NCI-H1436 (cell line): ENCODE measurements around the gene AOPEP.

ENCODE experiments used
- DNase-seq: peaks from one replicate; lab custom pipeline; 2025; lab: John Stamatoyannopoulos, UW

The AOPEP gene

DNA sequence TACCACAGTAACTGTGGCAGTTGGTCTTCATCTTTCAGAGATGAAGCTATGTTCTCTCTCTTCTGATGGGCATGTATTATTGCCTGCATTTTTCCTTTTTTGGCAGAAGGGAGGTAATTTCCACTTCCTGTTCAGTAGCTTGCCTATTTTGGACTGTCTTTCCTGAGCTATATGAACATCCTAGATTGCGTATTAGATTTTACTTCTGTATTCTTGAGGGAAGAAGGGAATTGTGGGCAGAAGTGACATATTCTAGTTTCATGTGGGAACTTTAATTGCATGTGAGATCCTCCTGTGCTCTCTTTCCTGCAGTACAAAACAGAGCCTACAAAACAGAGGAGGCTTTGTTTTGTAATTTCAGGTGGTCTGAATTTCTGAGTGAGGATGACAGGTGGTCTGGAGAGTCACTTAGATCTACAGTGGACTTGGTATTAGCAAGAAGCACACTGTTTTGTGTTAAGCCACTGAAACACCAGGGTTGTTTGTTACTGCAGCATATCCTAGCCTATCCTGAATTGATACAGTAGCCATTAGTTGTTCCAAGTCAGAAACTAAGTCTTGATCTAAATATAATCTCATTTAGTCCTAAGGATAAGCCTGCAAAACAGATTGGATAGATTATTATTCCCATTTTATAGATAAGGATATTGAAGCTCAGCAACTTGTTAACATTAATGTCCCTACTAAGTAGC lies 68.1 kb downstream of the AOPEP start:
- DNase-seq = no peak

DNA sequence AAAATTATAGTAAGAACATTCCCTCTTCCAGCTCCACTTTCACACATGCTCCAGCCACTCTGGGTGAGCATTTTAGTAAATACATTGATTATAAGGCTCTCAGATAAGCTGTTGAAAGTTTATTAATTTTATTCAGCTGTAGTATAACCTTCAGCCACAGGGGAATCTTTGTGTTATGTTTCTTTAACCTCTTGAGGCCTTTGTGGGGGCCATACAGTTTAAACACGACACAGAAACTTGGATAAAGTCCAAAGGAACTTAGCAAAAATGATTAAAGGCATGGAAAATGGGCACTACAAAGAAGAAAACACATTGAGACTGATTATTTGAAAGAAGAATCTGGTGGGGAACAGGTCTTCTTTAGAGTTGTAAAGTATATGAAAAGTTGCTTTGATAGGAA lies 70.2 kb downstream of the AOPEP start:
- no peak for DNase-seq

DNA sequence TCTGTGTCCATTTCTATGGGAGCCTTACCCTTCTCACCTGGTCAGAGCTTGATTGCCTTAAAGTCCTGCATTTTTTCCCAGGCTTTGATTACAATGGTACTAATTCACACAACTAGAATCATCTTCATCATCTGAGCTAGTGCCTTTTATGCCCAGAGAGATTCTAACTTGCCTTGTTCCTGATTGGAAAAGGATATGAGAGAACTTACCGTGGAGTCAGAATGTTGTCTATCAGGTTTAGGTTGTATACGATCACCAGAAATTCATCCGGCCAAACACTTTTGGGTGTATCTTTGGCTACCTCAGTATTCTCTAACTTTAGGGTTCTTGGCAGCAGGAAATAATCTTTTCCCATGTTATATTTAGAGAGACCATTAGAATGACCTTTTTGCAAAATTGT lies 71.7 kb downstream of the AOPEP start:
- no peak for DNase-seq

DNA sequence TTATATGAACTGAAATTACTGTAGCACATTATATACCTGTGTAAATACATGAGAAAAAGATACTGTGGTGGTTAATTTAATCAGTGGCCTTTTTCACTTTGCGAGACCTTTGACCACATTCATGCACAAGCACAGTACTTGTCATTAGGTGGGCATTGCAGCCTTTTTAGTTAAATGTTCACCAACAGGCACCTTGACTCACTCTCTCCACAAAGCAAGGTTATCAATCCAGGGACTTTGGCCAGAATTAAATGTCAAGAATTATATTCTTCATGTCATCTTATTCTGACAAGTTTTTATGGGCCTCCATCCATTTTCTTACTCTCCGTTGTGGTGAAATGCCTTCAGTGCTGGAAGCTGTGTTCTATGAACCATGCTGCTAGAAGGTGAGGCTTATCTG lies 72.2 kb downstream of the AOPEP start:
- DNase-seq = no peak

DNA sequence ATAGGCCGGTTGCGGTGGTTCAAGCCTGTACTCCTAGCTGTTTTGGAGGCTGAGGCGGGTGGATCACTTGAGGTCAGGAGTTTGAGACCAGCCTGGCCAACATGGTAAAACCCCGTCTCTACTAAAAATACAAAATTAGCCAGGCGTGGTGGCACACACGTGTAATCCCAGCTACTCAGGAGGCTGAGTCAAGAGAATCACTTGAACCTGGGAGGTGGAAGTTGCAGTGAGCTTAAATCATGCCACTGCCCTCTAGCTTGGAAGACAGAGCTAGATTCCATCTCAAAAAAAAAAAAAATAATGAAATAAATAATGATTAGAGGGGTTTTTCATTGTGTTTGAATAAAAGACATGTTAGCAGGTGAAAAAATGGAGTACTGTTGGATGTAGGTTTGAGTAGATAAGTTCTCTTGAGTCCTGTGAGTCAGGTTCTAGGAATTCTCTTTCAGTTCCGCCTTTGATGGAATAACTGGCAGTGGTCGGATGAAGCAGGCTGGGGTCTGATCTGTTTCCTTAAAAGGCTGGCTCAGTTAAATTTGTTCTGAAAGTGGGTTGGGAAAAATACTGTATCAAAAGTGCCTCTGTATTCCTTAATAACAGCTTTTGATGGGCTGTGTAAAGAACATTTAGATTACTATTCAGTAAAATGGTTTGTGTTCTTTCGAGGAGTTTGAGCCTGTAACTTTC lies 73.2 kb downstream of the AOPEP start:
- DNase-seq = no peak

DNA sequence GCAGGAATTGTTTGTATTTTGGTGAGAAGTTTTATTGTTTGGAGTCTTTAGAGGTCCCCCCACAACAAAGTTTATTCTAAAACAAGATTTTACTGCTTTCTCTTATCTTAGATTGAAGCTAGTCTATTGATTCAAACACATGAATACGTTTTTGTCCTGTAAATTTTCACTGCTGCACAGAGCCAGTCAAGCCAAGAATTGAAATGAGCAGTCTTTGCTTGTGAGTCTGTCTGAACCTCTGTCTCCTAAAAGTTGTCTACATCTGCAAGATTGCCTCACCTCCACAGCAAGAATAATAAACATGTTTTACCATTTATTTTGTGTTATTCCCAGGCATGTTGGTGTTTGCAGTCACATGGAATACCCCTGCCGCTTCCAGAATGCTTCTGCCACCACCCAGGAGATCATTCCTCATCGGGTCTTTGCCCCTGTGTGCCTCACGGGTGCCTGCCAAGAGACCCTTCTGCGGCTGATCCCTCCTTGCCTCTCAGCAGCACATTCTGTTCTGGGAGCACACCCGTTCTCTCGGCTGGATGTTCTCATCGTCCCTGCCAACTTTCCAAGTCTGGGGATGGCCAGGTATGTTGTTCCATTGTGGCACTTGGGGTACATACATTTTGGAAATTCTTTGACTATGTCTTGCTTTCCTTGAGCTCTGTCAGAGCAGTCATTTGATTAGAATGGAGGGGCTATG lies 74.1 kb downstream of the AOPEP start:
- DNase-seq = no peak

DNA sequence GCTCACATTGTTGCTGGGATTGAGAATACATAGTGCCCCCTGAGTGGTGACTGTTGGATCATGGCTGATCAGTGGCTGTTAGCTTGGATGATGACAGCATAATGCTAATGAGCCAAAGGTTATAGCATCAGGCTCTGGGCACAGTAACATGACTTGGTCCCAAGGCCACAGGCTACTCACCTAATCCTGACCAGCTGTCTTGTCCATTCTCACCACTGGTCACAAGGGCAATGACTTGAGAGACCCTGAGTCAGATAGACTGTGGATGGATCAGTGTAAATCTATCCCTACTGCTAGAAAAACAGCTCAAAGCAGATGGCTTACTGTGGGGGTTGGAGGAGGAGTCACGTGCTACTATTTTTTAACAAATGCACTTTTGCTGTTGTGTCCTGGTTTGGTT lies 74.7 kb downstream of the AOPEP start:
- DNase-seq = no peak

DNA sequence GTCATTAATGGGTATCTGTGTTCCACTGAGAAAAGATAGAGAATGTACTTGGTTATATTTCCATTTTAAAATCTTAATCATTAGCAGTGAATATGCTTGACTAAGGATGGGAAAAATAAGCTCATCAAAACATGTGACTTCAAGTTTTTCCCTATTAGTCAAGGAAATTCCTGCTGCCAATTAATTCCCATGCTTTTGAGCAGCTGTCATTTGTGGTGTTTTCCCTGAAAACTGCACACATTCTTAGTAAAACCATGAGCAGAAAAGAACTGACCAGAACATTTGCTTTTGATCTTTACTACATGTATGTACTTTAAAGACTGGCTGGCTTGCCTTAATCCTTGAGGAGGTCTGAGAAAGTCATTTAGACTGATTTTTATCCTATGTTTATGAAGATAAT lies 75.2 kb downstream of the AOPEP start:
- no peak for DNase-seq

DNA sequence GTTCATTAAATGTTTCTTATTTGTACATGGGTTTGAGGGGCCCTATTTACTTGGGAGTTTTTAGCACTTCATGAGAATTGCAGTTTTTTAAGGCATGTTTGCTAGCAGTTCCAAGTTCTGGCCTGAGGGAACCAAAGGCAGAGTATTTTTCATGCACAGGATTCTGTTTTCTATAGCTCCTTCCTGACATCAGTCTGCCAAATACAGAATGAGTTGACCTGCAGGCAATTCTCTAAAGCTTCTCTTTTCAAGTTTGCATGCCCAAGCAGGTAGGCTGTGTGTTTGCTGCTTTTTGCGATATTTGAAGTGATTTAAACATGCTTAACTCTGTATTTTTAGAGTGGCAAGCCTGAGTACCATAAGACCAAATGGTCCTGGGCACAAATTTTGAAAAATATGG lies 75.8 kb downstream of the AOPEP start:
- no peak for DNase-seq

DNA sequence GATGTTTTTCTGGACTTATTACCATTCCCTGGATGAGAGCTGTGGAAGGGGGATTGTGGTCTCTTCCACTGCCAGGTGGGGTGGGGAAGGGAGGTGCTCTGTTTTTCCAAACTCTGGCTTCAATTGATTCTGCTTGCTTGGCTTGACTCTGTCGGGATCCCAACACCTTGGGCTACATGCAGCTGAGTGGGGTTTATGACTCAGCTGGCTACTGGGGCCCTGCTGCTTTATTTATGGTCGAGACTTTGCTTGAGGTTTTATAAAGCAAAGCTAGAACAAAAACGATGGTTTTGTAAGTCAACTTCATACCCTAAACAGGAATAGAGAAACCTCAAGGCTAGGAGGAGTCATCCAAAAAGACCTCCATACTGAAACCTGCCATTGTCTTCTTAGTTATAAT lies 76.3 kb downstream of the AOPEP start:
- no peak for DNase-seq

DNA sequence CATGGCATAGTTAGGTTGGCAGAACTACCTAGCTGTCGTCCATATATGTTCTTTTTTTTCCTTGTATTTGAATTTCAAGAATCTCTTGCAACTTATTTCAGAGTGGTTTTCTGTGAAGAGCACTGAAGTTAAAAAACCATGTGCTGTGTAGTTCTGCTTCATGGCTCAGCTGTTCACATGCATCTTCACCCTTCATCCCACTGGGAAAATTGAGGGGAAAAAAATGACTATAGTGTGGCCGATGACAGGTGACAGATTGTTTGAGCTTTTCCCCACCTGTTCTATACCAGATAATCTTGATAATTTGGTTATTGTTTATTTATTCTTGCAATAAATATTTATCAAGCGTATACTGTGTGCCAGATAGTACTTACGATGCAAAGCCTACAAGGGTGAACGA lies 77.8 kb downstream of the AOPEP start:
- no peak for DNase-seq

DNA sequence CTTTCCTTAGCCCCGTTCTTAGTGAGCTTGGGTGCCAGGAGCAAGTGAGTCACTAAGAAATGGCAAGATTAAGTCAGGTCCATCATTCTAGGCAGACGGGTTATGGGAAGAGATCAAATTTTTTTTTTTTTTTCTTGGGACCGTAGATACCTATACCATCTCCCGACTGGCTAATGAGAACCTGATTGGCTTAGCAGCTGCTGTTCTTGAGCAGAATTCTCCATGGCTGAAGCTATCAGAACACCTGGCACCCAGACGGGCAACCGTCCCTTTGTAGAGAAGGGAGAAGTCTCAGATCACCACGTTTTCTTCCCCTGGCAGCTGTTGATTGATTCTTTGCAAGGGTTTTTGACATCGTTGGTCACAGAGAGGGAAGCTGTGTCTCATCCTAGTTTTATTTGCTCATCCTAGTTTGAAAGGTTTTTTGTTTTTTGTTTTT lies 78.6 kb downstream of the AOPEP start:
- peak; percentile 11 for DNase-seq

DNA sequence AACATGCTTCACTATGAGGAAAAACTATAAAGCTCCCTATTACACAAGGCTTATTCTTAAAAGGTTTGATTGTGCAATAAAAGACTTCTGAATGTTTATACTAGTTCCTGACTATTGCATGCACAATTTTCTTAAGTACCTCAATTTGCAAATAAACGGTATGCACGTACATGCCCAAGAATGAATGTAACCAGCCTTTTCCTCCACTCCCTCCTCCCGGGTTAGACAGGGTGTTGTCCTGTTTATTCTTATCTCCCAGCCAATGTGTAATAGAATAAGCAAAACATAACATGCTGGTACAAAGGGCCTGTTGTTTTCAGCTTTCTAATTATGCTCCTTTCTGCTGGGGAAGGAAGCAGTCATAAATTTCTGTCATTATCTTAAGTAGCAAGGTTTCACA lies 79.1 kb downstream of the AOPEP start:
- peak; percentile 75 for DNase-seq

DNA sequence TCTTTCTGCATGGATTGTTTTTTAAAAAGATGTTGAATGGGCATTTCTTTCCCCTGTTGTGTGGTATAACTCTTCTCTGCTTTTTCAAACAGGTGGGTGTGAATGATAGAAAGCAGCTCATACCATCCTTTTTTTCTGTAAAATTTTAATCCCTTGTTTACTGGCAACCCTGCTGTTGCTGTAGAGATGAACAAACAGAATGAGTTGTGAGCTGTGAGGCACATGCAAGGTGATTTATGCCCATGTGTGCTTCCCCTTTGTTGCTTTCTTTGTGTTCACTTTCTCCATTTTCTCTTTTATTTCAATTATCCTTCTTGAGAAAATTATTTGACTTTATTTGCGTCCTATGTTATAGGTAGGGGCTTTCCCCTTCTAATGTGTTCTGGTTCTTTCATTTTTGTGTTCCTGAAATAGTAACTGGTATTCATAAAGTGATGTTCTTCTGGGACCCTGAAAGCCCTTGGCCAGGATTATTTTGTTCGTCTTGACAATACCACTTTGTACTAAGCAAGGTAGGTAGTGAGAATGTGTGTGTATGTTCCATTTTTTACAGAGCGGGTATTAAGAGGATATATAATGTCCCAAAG lies 79.9 kb downstream of the AOPEP start:
- DNase-seq = no peak

DNA sequence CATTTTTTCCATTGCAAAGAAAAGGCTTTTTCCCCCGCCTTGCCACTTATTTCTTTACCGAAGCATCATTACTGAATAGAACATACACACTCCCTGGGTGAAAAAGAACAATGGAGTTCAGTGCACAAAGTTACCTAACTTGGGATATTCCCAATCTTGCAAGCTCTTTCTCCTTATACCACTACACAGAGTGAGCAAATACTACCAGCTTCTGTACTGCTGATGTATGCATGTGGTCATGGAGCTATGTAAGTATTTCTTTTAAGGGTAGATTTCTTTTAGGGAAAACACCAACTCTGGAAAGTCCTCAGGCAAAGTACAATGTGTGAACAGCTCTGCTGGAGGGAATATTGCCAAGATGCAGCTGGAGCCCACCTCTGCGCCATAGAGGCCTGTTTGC lies 81.1 kb downstream of the AOPEP start:
- DNase-seq = no peak

DNA sequence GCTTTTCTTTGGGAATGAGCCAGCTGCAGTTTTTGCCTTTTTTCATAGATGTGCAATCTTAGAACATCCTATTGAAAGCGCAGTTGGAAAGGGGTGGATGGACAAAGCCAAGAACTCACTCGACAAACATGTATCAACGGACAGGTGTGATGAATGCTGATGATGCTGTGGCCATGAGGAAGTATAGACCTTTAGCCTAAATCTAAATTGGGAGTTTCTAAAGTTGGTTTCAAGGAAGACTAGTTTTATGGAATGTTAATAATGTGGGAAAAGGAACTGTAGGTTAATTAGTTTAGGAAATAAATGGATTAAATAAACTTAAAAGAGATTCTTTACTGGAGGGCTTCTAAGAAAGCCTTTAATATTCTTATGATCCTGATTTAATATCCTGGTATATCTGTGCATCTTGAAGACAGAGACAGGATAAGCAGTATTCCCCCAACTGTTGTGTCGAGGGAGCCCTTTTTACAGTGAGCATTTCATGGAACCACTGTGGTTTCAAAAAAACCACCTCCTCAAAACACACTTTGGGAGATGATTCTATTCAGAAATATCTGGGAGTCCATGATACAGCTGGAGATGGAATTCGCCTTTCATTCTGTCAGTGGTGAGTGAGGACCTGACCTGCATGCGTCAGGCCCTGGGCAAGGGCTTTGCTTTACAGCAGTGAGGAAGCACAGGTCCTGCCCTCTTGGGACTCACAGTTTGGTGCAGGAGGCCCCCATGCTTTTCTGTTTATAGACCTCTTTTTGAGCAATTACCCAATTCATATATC lies 82.6 kb downstream of the AOPEP start:
- no peak for DNase-seq

DNA sequence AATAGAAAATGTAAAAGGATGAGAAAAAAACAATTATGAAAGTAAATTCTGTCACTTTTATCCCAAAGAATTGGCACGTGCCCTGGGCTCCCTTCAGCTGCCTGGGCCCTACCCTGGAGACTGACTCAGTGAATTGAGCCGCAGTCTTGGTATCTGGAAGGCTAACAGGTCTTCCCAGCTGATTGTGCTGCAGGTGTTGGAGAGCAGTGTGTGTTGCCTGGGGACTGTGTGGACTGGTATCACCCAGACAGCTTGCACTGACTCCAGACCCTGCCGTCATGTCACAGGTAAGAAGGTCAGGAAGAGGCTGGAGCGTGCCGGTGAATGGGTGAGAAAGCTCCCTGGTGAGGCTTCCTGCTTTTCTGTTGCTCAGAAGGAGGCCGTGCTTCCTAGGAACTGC lies 83.3 kb downstream of the AOPEP start:
- no peak for DNase-seq

DNA sequence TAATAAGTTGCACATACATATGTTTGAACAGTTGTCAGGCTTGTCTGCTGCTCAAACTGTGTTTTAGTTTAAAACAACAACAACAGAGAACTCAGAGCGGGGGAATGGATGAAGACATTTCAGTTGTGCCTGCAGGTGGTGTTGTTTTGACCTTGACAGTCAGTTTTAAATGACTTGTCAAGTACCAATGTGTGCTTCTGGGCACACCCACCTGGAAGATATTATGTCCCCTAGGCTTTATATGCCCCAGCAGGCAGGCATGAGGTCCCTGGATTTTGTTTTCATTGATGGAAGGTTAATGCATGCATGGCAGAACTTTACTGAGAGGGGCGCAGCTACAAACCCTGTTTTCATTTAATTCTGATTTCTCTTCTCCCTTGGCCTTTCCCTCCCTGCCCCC lies 84.6 kb downstream of the AOPEP start:
- no peak for DNase-seq

DNA sequence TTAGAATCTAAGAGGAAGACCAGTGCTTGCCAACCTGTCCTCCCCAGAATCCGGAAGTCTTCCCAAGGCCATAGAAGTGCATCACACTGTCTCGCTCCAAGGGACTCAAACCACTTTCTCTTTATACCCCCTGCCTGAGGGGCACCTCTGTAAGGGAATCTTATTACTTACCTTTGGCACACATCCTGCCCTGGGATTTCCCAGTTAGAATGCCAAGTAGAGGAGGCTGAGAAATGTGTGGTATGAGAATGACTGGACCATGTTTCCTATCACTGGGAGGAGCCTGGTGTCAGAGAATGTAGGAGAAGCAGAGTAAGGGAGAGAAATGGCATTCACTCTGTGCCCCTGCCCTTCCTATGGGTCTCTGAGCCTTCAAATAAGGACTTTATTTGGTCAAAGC lies 85.8 kb downstream of the AOPEP start:
- no peak for DNase-seq

DNA sequence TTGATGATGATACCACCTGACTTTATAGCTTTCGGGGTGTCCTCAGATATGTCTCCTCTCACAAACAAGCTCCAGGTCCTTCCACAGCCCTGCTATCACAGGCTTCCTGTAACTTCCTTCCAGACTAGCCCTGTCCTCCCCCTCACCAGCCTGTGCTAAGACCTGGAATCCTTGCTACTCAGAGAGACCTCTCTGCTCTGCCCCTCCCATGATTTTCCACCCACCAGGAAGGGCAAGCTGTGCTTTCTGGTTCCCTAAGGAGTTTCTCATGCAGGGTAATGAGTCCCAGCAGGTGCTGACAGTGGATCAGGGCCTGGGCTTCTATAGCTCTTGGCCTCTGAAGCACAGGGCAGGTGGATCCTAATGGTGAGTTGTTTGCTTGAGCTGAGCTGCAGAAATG lies 86.9 kb downstream of the AOPEP start:
- peak; percentile 39 for DNase-seq

DNA sequence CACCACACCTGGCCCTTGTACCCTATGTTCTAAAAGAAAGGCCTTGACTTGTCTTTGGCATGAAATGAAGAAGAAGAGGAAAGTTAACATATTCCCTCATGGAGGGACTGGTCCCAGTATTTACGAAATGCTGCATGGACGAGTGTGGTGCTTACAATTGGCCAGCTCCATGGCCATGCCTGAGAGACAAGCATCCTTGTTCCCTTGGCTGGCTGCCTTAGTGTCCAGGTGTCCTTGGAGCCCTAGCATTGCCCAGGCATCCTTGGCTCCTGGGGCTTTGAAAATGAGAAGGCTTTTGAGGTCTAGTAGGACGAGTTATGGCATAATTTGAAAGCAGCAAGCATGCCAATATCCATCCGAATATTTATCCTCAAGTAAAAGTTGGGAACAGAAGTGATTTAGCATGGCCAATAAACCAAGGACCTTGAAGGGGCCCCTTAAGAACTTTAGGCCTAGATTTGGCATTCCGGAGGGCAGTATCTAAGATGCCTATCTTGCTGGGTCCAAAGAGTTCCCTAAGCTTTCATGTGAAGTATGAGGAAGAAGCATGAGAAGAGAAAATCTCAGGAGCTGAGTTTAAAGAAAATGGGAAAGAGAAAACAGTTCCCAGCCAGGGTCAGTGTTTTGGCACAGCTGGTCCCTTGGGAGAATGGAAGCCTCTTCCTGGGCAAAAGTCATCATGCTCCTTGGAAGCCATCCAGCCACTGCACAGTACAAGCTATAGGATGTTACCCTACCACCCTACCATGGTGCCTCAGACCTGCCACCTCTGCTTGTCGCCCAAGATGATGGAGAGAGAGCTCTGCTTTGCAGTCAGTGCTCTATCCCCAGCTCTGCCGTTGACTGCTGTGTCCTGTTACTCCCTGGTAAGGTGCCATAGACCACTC lies 91.0 kb downstream of the AOPEP start:
- DNase-seq = no peak
